ENCODE data around the gene PPFIA2. TPM values are rescaled to one million over a fixed set of nuclear protein-coding genes. Genes with fewer than 3 reads are reported as not detected.

The PPFIA2 gene
- total and polyA plus RNA-seq, 9 of the 15 experiments (the other 6 are each of a cell fraction or from before 2014, with no cell fraction given) = not detected

DNA sequence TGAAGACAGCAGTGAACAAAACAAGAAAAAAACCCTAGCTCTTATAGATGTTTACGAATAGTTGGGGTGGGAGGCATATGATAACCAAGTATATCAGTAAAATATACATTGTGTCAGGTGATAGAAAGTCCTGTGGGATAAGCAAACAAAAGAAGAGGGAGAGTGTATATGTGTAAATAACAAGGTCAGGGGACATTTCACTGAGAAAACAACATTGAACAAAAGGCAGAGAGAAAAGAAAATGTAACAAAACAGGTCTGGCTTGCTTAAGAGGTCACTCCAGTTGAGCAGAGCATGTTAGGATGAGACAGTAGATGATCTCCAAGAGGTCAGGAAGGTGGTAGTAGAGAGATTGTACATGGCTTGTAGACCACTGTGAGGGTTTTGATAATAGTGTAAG is 377.2 kb downstream of the PPFIA2 start:
- FAIRE-seq = no peak
- BruUV-seq (replicated peaks) = no TSS peak
- WGBS (ENCODE audit: insufficient coverage, low coverage, missing lambda C conversion rate) = 11% methylated on average over 1 of the region's 1 CpG
- Histone ChIP-seq H3K27ac (ENCODE audit: extremely low read depth, low read depth, low read length) (no peak overlapping the region), H3K4me3 (no peak overlapping the region), H3K9ac (ENCODE audit: insufficient read depth in 1 of 2, low read depth in 2 of 2, low read length in 2 of 2) (no peak overlapping the region), H3K36me3 (ENCODE audit: control insufficient read depth, insufficient read depth, low read length) (no peaks in the 10 kb centered on the region), H3K9me3 (replicated peaks; ENCODE audit: control insufficient read depth, insufficient read depth, low read depth, low read length) (no peaks in the 10 kb centered on the region), H3K4me1 (replicated peaks in 1 of 2; ENCODE audit: control insufficient read depth in 2 of 2, insufficient read depth in 2 of 2, low read length in 2 of 2) (no peaks in the 10 kb centered on the region), H3K79me2 (ENCODE audit: control insufficient read depth, insufficient read depth, low read length) (no peaks in the 10 kb centered on the region), H3K27me3 (ENCODE audit: control insufficient read depth in 2 of 2, insufficient read depth in 2 of 2, low read length in 2 of 2) (no peaks in the 10 kb centered on the region), H2AFZ (ENCODE audit: low read depth, low read length) (no peak overlapping the region), H3K9me1 (ENCODE audit: control insufficient read depth, insufficient read depth, low read length) (no peaks in the 10 kb centered on the region), H3K4me2 (ENCODE audit: insufficient read depth, low read length) (no peak overlapping the region), H4K20me1 (replicated peaks; ENCODE audit: control insufficient read depth, insufficient read depth, low read length) (no peaks in the 10 kb centered on the region)
- TF ChIP-seq PCBP1 (IDR thresholded peaks at IDR 0.05; ENCODE audit: low read depth, low read length, poor library complexity, severe bottlenecking) = no peak
- no peak for TF ChIP-seq ZNF224 (CRISPR knock-in tag; IDR thresholded peaks at IDR 0.05)
- DNase-seq (ENCODE audit: extremely low read depth in 1 of 4, low spot score in 3 of 4) = no peak
- in situ Hi-C loops (cut with MboI) (no loop called here), intact Hi-C loops (cut with micrococcal nuclease) (no loop called here)
- ATAC-seq = no peak
- ChIA-PET CTCF (ENCODE audit: low intra/inter-chr PET ratio) (no interaction called here), POLR2A (no interaction called here)

GRCh38 chr12:81378601-81379285 is 380.4 kb downstream of the PPFIA2 start:
- DNase-seq (ENCODE audit: extremely low read depth in 1 of 4, low spot score in 3 of 4) (no peak), FAIRE-seq (no peak), ATAC-seq (no peak)
- TF ChIP-seq POLR2H (tag; IDR thresholded peaks at IDR 0.05; ENCODE audit: low read depth) = no peak
- Histone ChIP-seq H3K9me1 (ENCODE audit: control insufficient read depth, insufficient read depth, low read length) (no peaks in the 10 kb centered on the region), H3K4me3 (no peak overlapping the region), H4K20me1 (replicated peaks; ENCODE audit: control insufficient read depth, insufficient read depth, low read length) (no peaks in the 10 kb centered on the region), H3K4me2 (ENCODE audit: insufficient read depth, low read length) (no peak overlapping the region), H3K79me2 (ENCODE audit: control insufficient read depth, insufficient read depth, low read length) (no peaks in the 10 kb centered on the region), H3K36me3 (ENCODE audit: control insufficient read depth, insufficient read depth, low read length) (no peaks in the 10 kb centered on the region), H3K27ac (ENCODE audit: extremely low read depth, low read depth, low read length) (no peak overlapping the region), H3K9ac (ENCODE audit: insufficient read depth in 1 of 2, low read depth in 2 of 2, low read length in 2 of 2) (no peak overlapping the region), H2AFZ (ENCODE audit: low read depth, low read length) (no peak overlapping the region), H3K4me1 (replicated peaks in 1 of 2; ENCODE audit: control insufficient read depth in 2 of 2, insufficient read depth in 2 of 2, low read length in 2 of 2) (no peaks in the 10 kb centered on the region), H3K9me3 (replicated peaks; ENCODE audit: control insufficient read depth, insufficient read depth, low read depth, low read length) (no peaks in the 10 kb centered on the region), H3K27me3 (ENCODE audit: control insufficient read depth in 2 of 2, insufficient read depth in 2 of 2, low read length in 2 of 2) (no peaks in the 10 kb centered on the region)
- in situ Hi-C loops (cut with MboI) = no loop called here
- BruUV-seq (replicated peaks) = no TSS peak
- intact Hi-C loops (cut with micrococcal nuclease) = no loop called here
- POLR2A ChIA-PET = no interaction called here
- 0% methylated on average over 4 of the region's 4 CpGs for WGBS (ENCODE audit: insufficient coverage, low coverage, missing lambda C conversion rate)
- CTCF ChIA-PET (ENCODE audit: low intra/inter-chr PET ratio) = no interaction called here
